ENCODE measurements around the gene GJB5. TPM values are rescaled to one million over a fixed set of nuclear protein-coding genes. Genes with fewer than 3 reads are reported as not detected.

The GJB5 gene
- total and polyA plus RNA-seq, 2 of the 8 experiments (the other 6 are each of a cell fraction or from before 2014, with no cell fraction given): 0.86 to 3.1 TPM

GRCh38 chr1:34758751-34759150 lies 3.9 kb downstream of the GJB5 start (continued):
- TF ChIP-seq CHD7 (IDR thresholded peaks at IDR 0.05; ENCODE audit: insufficient replicate concordance, low read length): no peak
- no peak for TF ChIP-seq USF2 (IDR thresholded peaks at IDR 0.05; ENCODE audit: low read length)
- TF ChIP-seq RAD21 (IDR thresholded peaks at IDR 0.05 in 1 of 2, conservative IDR thresholded peaks at IDR 0.05 in 1 of 2; ENCODE audit: low read depth in 2 of 2, low read length in 2 of 2): no peak
- no peak for TF ChIP-seq NRF1 (IDR thresholded peaks at IDR 0.05; ENCODE audit: low read depth, low read length)
- TF ChIP-seq SIN3A (conservative IDR thresholded peaks at IDR 0.05 in 1 of 2, IDR thresholded peaks at IDR 0.05 in 1 of 2; ENCODE audit: low read depth in 1 of 2, low read length in 2 of 2): no peak
- TF ChIP-seq SP4 (IDR thresholded peaks at IDR 0.05; ENCODE audit: low read length): no peak
- TF ChIP-seq POLR2AphosphoS5 (IDR thresholded peaks at IDR 0.05; ENCODE audit: low read depth, low read length): no peak

Data from H1 (cell line).